ENCODE results near the gene CCL5.

The CCL5 gene

DNA sequence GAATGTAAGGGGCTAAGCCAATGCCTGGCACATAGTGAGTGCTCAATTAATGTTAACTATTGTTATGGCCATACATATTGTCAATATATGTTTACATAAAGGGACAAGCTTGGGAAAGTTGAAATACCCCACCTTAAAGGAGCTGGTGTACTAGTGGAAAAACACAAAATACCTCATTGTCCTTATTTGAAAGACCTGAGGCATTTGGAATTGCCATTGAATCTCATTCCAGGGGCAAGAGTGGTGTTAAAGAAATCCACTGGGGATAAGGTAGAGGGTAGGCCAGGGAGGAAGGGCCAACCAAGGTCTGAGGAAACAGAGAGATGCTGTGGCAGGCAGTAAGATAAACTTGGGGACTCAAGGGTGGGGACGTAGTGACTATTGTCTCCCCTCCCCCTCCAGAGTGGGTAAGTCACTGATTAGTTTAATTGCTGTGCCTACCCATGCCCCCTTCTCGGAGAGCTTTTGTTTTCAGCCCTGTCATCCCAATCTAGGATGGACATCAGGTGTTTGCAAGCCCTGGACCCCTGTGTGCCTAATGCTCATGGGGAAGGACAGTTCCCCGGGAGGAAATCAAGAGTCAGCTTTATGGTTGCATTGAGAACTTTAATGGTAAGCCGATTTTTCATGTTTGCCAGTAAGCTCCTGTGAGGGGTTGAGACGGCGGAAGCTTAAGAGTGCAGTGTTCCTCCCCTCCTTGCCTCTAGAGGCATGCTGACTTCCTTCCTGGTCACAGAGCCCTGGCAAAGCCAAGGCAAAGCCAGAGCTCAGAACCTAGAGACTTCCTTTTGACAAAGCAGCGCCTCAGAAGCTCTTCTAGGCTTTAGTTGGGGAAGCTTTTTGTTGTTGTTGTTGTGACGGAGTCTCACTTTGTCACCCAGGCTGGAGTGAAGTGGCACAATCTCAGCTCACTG lies 9.0 kb downstream of the CCL5 start:
- Histone ChIP-seq H3K4me1 (ENCODE audit: low read length) (no peaks in the 10 kb centered on the region), H3K9me3 (ENCODE audit: insufficient read depth, low read length) (no peaks in the 10 kb centered on the region), H2AFZ (ENCODE audit: low read depth, low read length) (no peak overlapping the region), H3K4me2 (ENCODE audit: low read length) (no peak overlapping the region), H3K4me3 (ENCODE audit: low read length) (no peak overlapping the region), H3K27ac (ENCODE audit: low read length) (no peak overlapping the region), H4K20me1 (ENCODE audit: insufficient read depth, low read length) (no peaks in the 10 kb centered on the region), H3K36me3 (replicated peaks; ENCODE audit: low read depth, low read length) (peaks cover 2% of the 10 kb centered on the region), H3K27me3 (ENCODE audit: low read depth, low read length) (no peaks in the 10 kb centered on the region), H3K9ac (ENCODE audit: low read length) (no peak overlapping the region), H3K79me2 (ENCODE audit: low read length) (no peaks in the 10 kb centered on the region)
- TF ChIP-seq, protein P1, sequence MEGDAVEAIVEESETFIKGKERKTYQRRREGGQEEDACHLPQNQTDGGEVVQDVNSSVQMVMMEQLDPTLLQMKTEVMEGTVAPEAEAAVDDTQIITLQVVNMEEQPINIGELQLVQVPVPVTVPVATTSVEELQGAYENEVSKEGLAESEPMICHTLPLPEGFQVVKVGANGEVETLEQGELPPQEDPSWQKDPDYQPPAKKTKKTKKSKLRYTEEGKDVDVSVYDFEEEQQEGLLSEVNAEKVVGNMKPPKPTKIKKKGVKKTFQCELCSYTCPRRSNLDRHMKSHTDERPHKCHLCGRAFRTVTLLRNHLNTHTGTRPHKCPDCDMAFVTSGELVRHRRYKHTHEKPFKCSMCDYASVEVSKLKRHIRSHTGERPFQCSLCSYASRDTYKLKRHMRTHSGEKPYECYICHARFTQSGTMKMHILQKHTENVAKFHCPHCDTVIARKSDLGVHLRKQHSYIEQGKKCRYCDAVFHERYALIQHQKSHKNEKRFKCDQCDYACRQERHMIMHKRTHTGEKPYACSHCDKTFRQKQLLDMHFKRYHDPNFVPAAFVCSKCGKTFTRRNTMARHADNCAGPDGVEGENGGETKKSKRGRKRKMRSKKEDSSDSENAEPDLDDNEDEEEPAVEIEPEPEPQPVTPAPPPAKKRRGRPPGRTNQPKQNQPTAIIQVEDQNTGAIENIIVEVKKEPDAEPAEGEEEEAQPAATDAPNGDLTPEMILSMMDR (IDR thresholded peaks at IDR 0.05; ENCODE audit: low read depth, low read length), result no peak
- no peak for TF ChIP-seq EZH2phosphoT487 (IDR thresholded peaks at IDR 0.05; ENCODE audit: low read depth)

DNA sequence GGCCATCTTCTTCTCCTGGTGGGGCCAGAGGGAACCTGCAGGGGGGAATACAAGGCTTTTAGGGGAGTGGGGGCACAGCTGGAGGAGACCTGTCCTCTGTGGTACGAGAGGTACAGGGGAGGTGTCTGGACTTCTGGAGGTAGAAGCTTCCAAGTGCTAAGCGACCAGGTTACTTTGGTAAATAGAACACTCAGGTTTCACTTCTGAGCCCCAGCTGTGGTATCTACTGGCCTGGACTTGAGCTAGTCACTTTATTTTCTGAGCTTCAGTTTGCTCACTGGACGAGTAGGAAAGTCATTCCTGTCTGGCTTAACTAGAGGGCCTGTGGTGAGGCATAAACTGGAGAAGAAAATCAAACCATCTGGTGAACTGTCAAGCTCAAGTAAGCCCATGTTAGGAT lies 11.4 kb downstream of the CCL5 start, which contains the start of gene HEATR9:
TSS of gene HEATR9 (minus strand) at position 155 of the 400 bp plus-strand sequence. CDS start at position 6, 149 bp downstream.
- H3K27ac ChIP-seq (ENCODE audit: low read length), result no peak within 1 kb of the TSS
- no peak within 1 kb of the TSS for H3K9ac ChIP-seq (ENCODE audit: low read length)
- no peaks in the 10 kb centered on the region for H3K27me3 ChIP-seq (ENCODE audit: low read depth, low read length)
- H3K4me2 ChIP-seq (ENCODE audit: low read length), result no peak within 1 kb of the TSS
- no peaks in the 10 kb centered on the region for H3K79me2 ChIP-seq (ENCODE audit: low read length)
- H3K4me1 ChIP-seq (ENCODE audit: low read length), result no peaks in the 10 kb centered on the region
- no peaks in the 10 kb centered on the region for H3K9me3 ChIP-seq (ENCODE audit: insufficient read depth, low read length)
- H3K4me3 ChIP-seq (ENCODE audit: low read length), result no peak within 1 kb of the TSS
- no peak within 1 kb of the TSS for H2AFZ ChIP-seq (ENCODE audit: low read depth, low read length)
- no peaks in the 10 kb centered on the region for H4K20me1 ChIP-seq (ENCODE audit: insufficient read depth, low read length)
- peaks cover 2% of the 10 kb centered on the region for H3K36me3 ChIP-seq (replicated peaks; ENCODE audit: low read depth, low read length)
- no peak for TF ChIP-seq EZH2phosphoT487 (IDR thresholded peaks at IDR 0.05; ENCODE audit: low read depth)
- TF ChIP-seq, protein P1 (IDR thresholded peaks at IDR 0.05; ENCODE audit: low read depth, low read length), result no peak

DNA sequence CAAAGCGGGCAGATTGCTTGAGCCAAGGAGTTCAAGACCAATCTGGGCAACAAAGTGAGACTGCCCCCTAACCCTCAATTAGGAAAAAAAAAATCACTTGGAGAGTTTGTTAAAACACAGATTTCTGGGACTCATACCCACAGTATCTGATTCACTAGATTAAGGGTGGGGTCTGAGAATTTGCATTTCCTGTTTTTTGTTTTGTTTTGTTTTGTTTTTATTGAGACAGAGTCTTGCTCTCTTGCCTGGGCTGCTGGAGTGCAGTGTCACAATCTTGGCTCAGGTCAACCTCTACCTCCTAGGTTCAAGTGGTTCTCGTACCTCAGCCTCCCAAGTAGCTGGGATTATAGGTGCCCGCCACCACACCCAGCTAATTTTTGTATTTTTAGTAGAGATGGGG lies 12.6 kb downstream of the CCL5 start:
- TF ChIP-seq, protein P1 (IDR thresholded peaks at IDR 0.05; ENCODE audit: low read depth, low read length), result no peak
- no peak for TF ChIP-seq EZH2phosphoT487 (IDR thresholded peaks at IDR 0.05; ENCODE audit: low read depth)

DNA sequence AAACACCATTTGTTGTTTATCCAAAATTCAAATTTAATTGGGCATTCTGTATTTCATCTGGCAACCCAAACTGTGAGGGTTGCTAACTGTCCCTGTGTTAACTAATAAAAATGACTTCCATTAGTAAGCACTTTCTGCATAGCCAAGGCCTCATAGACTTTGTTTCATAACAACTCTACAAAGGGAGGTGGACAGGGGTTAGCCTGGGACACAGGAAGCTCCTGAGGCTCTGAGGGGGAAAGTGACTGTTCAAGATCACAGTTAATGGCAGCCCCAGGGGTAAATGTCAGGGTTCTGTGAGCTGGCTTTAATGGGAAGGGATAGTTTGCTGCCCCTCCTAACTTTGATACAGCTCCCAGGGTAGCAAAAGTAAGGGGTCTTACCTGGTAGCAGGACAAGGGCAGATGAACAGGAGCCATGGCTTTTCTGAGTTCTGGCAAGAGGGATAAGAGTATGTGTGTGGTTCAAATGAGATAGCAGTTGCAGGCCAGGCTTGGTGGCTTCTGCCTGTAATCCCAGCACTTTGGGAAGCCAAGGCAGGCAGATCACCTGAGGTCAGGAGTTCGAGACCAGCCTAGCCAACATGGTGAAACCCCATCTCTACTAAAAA lies 13.7 kb downstream of the CCL5 start:
- H3K27ac ChIP-seq (ENCODE audit: low read length), result no peak overlapping the region
- H3K4me2 ChIP-seq (ENCODE audit: low read length), result no peak overlapping the region
- TF ChIP-seq EZH2phosphoT487 (IDR thresholded peaks at IDR 0.05; ENCODE audit: low read depth), result no peak
- TF ChIP-seq, protein P1 (IDR thresholded peaks at IDR 0.05; ENCODE audit: low read depth, low read length), result no peak
- H4K20me1 ChIP-seq (ENCODE audit: insufficient read depth, low read length), result no peaks in the 10 kb centered on the region
- peaks cover 2% of the 10 kb centered on the region for H3K36me3 ChIP-seq (replicated peaks; ENCODE audit: low read depth, low read length)
- no peaks in the 10 kb centered on the region for H3K27me3 ChIP-seq (ENCODE audit: low read depth, low read length)
- H2AFZ ChIP-seq (ENCODE audit: low read depth, low read length), result no peak overlapping the region
- no peaks in the 10 kb centered on the region for H3K79me2 ChIP-seq (ENCODE audit: low read length)
- no peaks in the 10 kb centered on the region for H3K9me3 ChIP-seq (ENCODE audit: insufficient read depth, low read length)
- no peak overlapping the region for H3K4me3 ChIP-seq (ENCODE audit: low read length)
- H3K9ac ChIP-seq (ENCODE audit: low read length), result no peak overlapping the region
- H3K4me1 ChIP-seq (ENCODE audit: low read length), result no peaks in the 10 kb centered on the region

More for the DNA sequence above, 12.6 kb downstream of the CCL5 start:
- no peaks in the 10 kb centered on the region for H4K20me1 ChIP-seq (ENCODE audit: insufficient read depth, low read length)
- no peaks in the 10 kb centered on the region for H3K4me1 ChIP-seq (ENCODE audit: low read length)
- no peak overlapping the region for H3K27ac ChIP-seq (ENCODE audit: low read length)
- H3K27me3 ChIP-seq (ENCODE audit: low read depth, low read length), result no peaks in the 10 kb centered on the region
- H3K4me3 ChIP-seq (ENCODE audit: low read length), result no peak overlapping the region
- H3K4me2 ChIP-seq (ENCODE audit: low read length), result no peak overlapping the region
- H3K79me2 ChIP-seq (ENCODE audit: low read length), result no peaks in the 10 kb centered on the region
- no peak overlapping the region for H3K9ac ChIP-seq (ENCODE audit: low read length)
- H3K9me3 ChIP-seq (ENCODE audit: insufficient read depth, low read length), result no peaks in the 10 kb centered on the region
- H2AFZ ChIP-seq (ENCODE audit: low read depth, low read length), result no peak overlapping the region
- peaks cover 2% of the 10 kb centered on the region for H3K36me3 ChIP-seq (replicated peaks; ENCODE audit: low read depth, low read length)

All from OCI-LY3 (cell line).